GM21723 (cell line): ENCODE measurements around the gene BCAP31.
"Not testable (repeated sequence)": the region's sequence is repeated elsewhere in the genome, so short reads cannot be mapped to it uniquely, and the experiment has no call there.

Source experiments
- ATAC-seq: cut with Tn5 transposase; IDR thresholded peaks from one replicate; pipeline ENCODE4 v1.9.1; 2021; ENCODE audit warnings: mild to moderate bottlenecking, moderate library complexity; ENCODE audit not compliant: unreplicated experiment

Gene BCAP31

GRCh38 chrX:153684467-153685155, 39.6 kb downstream of the BCAP31 start:
- ATAC-seq = no peak

DNA sequence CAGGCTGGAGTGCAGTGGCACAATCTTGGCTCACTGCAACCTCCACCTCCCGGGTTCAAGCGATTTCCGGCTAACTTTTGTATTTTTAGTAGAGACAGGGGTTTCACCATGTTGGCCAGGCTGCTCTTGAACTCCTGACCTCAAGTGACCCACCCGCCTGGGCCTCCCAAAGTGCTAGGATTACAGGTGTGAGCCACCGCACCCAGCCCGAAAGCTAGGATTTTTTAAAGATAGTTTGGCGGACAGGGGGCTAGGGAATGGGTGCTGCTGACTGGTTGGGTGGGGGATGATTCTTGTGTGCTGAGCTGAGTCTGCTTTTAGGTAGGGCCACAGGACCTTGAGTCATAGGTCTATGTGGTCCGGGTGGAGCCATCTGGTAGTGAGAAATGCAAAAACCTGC, 40.7 kb downstream of the BCAP31 start:
- ATAC-seq = not testable (repeated sequence)

GRCh38 chrX:153681175-153681574, 43.0 kb downstream of the BCAP31 start:
- no peak for ATAC-seq

DNA sequence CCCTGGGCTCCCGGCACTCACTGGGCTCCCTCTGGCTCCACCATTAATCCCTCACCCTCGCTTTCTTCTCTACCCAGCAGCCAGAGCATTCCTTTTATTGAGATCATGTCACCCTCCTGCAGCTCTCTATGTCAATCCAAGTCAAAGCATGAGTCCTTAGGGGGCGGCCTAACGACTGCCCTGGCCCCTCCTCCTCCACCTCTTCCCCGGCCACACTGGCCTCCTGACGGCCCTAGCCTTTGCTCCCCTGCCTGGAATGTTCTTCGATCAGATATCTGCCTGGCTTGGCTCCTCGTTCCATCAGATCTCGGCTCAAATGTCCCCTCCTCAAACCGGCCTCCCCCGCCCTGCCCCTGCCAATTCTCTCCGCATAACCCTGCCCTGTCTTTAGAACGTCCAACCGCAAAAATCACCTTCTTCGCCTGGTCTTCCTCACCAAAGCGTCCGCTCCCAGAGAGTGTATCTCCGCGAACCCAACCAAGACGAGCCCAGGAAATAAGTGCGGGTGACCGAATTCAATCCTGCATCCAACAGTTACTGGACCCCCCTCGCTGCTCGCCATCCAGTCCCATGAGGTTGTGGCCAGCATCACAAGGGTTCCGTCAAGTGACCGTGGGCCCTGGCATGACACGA, 49.9 kb downstream of the BCAP31 start:
- no peak for ATAC-seq

DNA sequence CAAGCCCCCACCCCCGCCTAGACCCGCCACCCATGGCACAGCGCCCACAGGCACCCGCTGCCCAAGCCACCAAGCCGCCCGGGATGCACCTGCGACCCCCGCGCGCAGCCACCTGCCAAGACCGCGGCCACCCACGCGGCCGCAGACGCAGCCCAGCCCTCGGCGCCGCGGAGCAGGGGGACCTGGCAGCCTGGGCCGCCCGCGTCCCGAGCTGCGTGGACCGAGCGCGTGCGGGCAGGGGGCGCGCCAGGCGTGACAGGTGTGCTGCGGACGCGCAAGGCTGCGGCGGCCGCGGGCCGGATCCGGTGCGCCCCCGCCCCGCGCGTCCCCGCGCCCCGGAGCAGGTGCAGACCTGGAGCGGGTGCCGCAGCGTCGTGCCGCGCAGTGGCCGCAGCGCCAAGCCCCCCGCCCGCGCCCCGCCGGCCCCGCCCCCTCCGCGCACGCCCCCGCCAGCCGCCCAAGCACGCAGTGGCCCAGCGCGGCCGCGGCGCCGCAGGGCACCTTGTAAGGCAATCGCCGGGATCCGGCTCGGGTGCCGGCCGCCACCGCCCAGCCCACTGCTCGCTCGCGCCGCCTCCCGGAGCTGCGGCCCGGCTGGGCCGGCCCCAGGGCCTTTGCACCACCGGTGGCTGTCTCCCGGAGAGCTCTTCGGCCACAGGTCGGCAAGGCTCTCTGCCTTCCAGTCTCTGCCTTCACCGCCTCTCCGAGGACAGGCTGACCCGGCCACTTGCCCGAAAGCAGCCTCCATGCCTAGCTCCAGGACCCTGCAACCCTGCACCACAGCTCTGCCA, 50.6 kb downstream of the BCAP31 start, which contains the start of gene PNCK:
Gene PNCK (minus strand): TSS at position 386 of the 791 bp plus-strand sequence. CDS start 737 bp downstream, outside the sequence.
- ATAC-seq = no peak

DNA sequence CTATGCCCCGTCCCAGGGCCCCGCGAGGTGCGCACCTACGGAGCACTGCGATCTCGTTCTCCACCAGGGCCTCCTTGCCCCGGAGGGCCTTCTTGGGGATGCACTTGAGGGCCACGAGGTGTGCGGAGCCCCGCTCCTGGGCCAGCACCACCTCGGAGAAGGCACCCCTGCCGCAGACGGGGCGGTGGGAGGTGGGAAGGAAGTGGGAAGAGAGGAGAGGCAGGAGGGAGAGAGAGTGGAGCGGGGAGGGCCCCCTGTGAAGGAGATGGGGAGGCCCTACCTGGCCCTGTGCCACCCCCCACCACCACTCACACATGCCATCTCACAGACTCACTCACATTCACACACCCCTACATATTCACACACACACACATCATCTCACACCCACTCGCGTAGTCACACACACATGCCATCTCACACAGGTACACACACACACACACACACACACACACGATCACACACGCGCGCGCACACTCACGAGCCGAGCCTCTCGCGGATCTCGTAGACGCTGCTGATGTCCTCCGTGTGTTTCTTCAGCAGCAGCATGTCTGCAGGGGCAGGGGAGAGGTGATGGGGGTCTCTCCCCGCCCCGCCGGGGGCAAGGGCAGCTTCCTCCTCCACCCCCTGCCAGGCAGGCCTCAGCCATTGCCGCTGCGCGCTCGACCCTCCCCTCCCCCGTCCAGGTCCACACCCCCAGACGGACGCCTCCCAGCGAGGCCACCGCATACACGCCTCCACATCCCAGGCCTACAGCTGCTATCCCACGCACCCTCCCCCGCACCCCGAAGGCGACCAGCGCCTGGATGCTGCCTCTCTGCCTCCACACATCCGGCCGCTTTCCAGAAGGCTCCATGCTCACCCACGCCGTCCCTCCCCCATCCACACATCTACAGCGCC, 51.4 kb downstream of the BCAP31 start:
- ATAC-seq = no peak

DNA sequence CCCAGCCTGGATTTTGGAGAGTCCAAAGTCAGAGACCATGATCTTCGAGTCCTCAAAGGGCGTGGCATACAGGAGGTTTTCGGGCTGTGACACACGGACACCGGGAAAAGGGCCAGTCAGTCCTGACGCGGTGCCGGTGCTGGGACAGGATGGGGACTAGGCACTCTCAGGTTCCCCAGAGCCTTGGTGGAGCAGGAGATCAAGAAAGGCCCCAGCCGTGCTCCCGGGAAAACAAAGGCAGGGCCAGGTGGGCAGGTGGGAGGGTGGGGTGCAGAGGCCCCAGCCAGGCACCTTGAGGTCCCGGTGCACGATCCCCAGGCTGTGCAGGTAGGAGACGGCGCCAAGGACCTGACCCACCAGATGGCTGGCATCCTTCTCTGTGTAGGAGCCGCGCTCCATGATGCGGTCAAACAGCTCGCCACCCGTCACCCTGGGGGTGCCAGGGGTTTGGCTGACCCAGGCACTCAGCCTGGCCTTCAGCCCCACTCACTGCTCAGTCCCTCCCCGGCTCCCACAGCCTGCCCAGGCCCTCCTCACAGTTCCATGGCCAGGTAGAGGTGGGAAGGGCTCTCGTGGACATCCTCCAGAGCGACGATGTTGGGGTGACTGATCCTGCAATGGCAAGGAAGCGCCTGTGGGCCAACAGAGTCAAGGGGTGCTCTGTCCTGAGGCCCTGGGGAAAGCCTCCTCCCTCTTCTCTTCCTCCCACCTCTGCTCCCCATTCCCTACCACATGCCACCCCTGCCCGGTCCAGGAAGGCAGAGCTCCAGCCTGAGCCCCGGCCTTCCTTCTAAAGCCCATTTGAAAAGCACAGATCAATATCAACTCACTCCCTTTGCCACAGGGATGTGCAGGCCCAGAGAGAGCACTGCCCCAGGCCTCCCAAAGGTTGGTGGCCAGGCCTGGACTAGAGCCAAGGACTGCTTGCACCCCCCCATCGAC, 52.3 kb downstream of the BCAP31 start:
- no peak for ATAC-seq

DNA sequence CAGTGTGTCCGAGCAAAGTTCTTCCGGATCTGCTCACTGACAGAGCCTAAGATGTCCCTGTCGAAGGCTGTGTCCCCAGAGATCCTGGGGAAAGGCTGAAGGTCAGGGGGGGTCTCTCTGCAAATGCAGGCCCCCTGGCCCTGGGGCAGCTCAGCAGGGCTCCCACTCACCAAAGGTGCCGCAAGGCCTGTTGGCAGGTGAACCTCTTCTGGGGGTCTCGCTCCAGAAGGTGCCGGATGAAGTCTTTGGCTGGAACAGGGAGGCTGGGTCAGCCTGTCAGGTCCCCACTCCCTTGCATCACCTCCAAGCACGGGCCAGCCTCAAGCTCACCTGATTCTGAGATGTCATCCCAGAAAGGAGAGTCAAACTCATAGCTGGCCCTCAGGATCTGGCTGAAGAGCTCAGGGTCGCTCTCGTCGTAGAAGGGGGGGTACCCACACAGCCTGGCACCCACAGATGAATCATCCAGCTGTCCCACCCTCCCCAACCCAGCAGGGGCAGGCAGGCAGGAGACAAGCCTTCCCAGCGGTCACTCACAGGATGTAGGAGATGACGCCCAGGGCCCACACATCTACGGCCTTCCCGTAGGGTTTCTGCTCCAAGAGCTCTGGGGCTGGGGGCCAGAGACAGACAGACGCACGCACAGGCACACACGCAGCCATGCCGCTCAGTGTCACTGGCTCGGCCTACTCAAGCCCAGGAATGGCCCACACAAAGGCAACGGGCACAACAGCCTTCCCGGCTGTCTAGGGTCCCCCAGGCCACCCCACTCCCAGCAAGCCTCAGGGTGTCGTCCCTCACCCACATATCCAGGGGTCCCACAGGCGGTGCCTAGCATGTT, 53.2 kb downstream of the BCAP31 start:
- ATAC-seq = no peak

DNA sequence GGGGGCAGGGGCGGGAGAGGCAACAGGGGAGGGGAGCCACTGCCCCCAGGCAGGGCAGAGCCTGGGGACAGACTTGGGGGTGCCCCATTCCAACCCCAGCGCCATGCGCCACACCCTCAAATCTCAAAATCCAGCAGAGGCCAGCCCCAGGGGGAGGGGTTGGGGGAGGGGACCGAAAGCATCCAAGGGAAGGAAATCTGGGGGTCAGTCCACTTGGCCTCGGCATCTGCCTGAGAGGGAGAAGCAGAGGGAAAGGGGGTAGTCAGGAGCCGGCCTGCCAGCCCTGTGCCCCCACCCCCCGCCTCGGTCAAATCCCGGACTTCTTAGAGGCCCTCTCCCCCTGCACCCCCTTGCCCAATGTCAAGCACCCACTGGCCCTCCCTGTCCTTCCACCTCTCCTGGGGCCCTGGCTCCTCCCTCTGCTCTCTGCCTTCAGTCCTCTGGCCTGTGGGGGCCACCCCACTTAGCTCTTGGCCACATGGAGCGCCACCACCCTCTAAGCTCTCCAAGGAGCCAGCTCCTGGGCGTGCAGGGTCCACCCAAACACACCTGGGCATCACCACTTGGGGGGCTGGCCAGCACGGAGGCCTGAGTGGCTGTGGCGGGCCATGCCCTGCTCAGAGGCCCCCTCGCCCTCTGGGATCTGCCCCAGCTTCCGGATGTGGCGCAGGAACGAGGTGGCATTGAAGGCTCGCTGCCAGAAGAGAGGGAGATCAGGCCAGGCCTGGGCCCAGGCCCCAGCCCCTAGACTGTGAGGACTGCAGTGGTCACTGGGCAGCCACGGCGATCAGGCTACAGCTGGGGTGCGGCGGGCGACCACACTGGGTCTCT, 54.1 kb downstream of the BCAP31 start:
- ATAC-seq = no peak

DNA sequence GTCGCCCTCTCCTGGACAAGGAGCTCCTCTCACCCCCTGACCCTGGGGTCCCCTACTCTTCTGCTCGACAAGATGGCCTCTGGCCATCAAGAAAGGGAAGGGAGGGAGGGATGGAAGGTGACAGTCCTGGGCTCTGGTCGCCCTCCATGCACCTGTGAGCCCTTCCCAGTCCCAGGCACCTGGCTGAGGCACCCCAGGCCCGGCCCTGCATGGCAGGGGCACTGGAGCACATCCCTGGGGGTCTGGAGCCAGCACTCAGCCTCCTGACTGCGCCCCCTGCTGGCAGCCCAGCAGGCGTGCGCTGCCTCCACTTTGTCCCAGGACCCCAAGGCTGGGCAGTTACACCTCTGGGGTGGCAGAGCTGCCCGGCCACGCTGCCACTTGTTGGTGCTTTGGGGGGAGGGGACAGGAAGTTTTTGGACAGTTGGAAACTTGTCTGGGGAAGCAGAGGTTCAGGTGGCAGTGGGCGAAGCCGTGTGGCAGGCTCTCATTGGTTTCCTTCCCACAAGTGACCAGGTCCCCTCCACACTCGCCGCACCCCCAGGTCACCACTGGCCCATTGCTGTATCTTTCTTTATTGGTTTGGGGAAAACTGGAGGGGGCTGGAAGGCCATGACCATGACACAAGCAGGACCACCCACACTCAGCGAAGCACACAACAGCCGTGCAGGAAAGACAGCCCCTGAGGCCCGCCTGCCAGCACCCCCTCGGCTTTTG, 54.9 kb downstream of the BCAP31 start:
- ATAC-seq = no peak

DNA sequence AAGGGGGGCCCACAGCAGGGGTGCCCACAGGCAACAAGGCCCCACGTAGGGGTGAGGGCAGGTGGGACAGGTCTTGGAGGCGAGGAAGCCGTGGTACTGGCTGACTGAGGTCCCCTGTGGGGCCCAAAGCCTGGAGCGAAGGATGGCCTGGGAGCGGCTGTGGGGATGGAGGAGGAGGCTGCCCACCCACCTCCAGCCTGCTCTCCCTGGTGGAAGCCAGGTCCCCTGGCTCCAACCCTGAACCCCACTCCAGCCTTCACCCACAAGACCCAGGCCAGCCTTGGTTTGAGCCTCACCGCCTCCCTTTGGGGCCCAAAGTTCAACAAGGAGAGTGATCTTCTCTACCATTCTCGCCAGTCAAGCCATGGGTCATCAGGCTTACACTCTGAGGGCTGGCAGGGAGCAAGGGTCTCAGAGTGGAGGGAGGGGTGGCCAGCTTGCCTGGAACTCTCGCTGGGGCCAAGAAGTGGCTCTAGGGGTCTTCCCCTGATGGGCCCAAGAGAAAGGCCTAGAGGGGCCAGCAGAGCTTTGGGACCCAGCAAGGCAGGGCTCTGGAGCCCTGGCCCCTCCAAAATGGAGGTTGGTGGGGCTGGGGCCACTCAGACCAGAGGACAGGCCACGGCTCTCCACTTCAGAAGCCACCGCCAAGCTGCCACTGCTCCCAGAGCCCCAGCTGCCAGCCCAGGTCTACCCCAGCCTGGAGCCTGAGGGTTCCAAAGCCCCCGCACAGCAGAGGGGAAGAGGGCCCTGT, 55.6 kb downstream of the BCAP31 start:
- no peak for ATAC-seq

DNA sequence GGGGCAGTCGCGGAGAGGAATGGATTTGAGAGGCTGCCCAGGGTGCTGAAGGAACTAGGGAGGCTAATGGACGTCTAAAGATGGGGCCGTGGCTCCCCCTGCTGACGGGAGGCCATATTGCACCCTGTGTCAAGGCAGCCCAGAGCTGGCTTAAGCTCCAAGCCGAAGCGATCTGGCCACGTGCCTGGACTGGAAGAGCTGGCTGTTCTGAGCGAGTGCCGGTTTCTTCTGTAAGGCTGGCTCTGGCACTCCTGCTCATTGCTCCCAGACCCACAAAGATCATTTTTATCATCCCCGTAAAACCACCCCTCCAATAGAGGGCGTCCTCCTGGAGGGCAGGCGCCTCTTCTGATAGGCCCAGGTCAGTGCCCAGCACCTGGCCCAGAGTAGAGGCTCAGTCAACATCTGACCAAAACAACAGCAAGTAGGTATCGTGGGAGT, 56.2 kb downstream of the BCAP31 start:
- peak; percentile 54 for ATAC-seq

- ATAC-seq = no peak
Measured at GRCh38 chrX:153667281-153667955, 56.8 kb downstream of the BCAP31 start.

- no peak for ATAC-seq
Measured at GRCh38 chrX:153665726-153666306, 58.4 kb downstream of the BCAP31 start.

DNA sequence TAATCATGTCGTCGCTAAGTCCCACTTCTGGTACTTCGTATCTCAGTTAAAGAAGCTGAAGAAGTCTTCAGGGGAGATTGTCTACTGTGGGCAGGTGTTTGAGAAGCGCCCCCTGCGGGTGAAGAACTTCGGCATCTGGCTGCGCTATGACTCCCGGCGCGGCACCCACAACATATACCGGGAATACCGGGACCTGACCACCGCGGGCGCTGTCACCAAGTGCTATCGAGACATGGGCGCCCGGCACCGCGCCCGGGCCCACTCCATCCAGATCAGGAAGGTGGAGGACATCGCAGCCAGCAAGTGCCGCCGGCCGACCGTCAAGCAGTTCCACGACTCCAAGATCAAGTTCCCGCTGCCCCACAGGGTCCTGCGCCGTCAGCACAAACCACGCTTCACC, 61.9 kb downstream of the BCAP31 start:
- no peak for ATAC-seq

DNA sequence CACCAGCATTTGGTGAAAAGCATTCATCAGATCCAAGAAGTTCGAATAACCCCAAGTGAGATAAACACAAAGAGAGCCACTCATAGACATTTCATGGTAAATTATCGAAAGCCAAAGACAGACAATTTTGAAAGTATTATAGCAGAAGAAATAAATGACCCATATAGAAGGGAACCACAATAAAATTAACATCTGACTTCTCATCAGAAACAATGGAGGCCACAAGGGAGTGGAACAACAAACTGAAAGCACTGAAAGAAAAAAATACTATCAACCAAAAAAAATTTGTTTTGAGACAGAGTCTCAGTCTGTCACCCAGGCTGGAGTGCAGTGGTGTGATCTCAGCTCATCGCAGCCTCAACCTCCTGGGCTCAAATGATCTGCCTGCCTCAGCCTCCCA, 64.9 kb downstream of the BCAP31 start:
- no peak for ATAC-seq
